ENCODE measurements around the gene PRAC1.

Gene PRAC1

GRCh38 chr17:48747445-48748363 is 25.4 kb upstream of the PRAC1 start:
- no peak for DNase-seq (ENCODE audit: low read depth)

- DNase-seq (ENCODE audit: low read depth) = no peak
These were observed 24.7 kb upstream of the PRAC1 start for GRCh38 chr17:48746916-48747444.

GRCh38 chr17:48745381-48746275 is 23.3 kb upstream of the PRAC1 start:
- DNase-seq (ENCODE audit: low read depth) = no peak

- DNase-seq (ENCODE audit: low read depth) = no peak
These were observed 18.2 kb upstream of the PRAC1 start for GRCh38 chr17:48740537-48740936.

- DNase-seq (ENCODE audit: low read depth) = no peak
These were observed 16.6 kb upstream of the PRAC1 start for GRCh38 chr17:48738803-48739526.

GRCh38 chr17:48738424-48738802 is 16.1 kb upstream of the PRAC1 start:
- no peak for DNase-seq (ENCODE audit: low read depth)

GRCh38 chr17:48737330-48738043 is 15.2 kb upstream of the PRAC1 start:
- DNase-seq (ENCODE audit: low read depth) = no peak

- no peak for DNase-seq (ENCODE audit: low read depth)
These were observed 12.7 kb upstream of the PRAC1 start for GRCh38 chr17:48735062-48735351.

GRCh38 chr17:48734333-48735061 is 12.2 kb upstream of the PRAC1 start:
- no peak for DNase-seq (ENCODE audit: low read depth)

- no peak for DNase-seq (ENCODE audit: low read depth)
These were observed 11.5 kb upstream of the PRAC1 start for GRCh38 chr17:48733632-48734328.

GRCh38 chr17:48732688-48733629 is 10.6 kb upstream of the PRAC1 start:
- DNase-seq (ENCODE audit: low read depth) = no peak

- DNase-seq (ENCODE audit: low read depth) = no peak
These were observed 9.0 kb upstream of the PRAC1 start for GRCh38 chr17:48731355-48731754.

- DNase-seq (ENCODE audit: low read depth) = no peak
These were observed 7.9 kb upstream of the PRAC1 start for GRCh38 chr17:48730240-48730550.

- DNase-seq (ENCODE audit: low read depth) = no peak
These were observed 7.3 kb upstream of the PRAC1 start for GRCh38 chr17:48729335-48730239.

GRCh38 chr17:48728232-48729231 is 6.2 kb upstream of the PRAC1 start, which contains the start of gene HOXB13:
Gene HOXB13 (minus strand): TSS chr17:48728750. CDS start chr17:48728593, 157 bp downstream.
- peak; percentile 6 for DNase-seq (ENCODE audit: low read depth)

GRCh38 chr17:48727415-48728175 is 5.3 kb upstream of the PRAC1 start:
- DNase-seq (ENCODE audit: low read depth) = no peak
